ENCODE results near the gene TRH.

The TRH gene

GRCh38 chr3:129974564-129974832 is at the start of gene TRH:
Gene TRH (plus strand): TSS chr3:129974720. CDS start chr3:129975817, 1,097 bp downstream.
- H3K4me1 ChIP-seq (ENCODE audit: insufficient read depth, low read length): no peaks in the 10 kb centered on the region
- peak within 1 kb of the TSS; percentile 53; the same call in 1 of the 2 replicates for H3K9ac ChIP-seq (ENCODE audit: low read depth, low read length)
- no peaks in the 10 kb centered on the region for H3K9me3 ChIP-seq (ENCODE audit: control insufficient read depth, insufficient read depth, low read length)
- H3K36me3 ChIP-seq (ENCODE audit: insufficient read depth, low read length): no peaks in the 10 kb centered on the region

GRCh38 chr3:129927072-129927471 is 47.4 kb upstream of the TRH start:
- Histone ChIP-seq H3K9me3 (ENCODE audit: control insufficient read depth, insufficient read depth, low read length) (peaks cover 17% of the 10 kb centered on the region), H3K36me3 (ENCODE audit: insufficient read depth, low read length) (no peaks in the 10 kb centered on the region), H3K9ac (ENCODE audit: low read depth, low read length) (no peak overlapping the region), H3K4me1 (ENCODE audit: insufficient read depth, low read length) (no peaks in the 10 kb centered on the region)

- no peaks in the 10 kb centered on the region for H3K36me3 ChIP-seq (ENCODE audit: insufficient read depth, low read length)
- peaks cover 17% of the 10 kb centered on the region for H3K9me3 ChIP-seq (ENCODE audit: control insufficient read depth, insufficient read depth, low read length)
- no peak overlapping the region for H3K9ac ChIP-seq (ENCODE audit: low read depth, low read length)
- no peaks in the 10 kb centered on the region for H3K4me1 ChIP-seq (ENCODE audit: insufficient read depth, low read length)
Observed at GRCh38 chr3:129929383-129929782, 45.1 kb upstream of the TRH start.

GRCh38 chr3:129933471-129933870 is 41.0 kb upstream of the TRH start:
- Histone ChIP-seq H3K9me3 (ENCODE audit: control insufficient read depth, insufficient read depth, low read length) (peaks cover 14% of the 10 kb centered on the region), H3K36me3 (ENCODE audit: insufficient read depth, low read length) (no peaks in the 10 kb centered on the region), H3K4me1 (ENCODE audit: insufficient read depth, low read length) (peaks cover 2% of the 10 kb centered on the region; the same call in 1 of the 2 replicates), H3K9ac (ENCODE audit: low read depth, low read length) (no peak overlapping the region)

GRCh38 chr3:129934234-129935123 is 40.0 kb upstream of the TRH start:
- peak overlapping the region; percentile 5; the same call in 1 of the 2 replicates for H3K9ac ChIP-seq (ENCODE audit: low read depth, low read length)

GRCh38 chr3:129936757-129937156 is 37.8 kb upstream of the TRH start:
- Histone ChIP-seq H3K9ac (ENCODE audit: low read depth, low read length) (no peak overlapping the region), H3K36me3 (ENCODE audit: insufficient read depth, low read length) (no peaks in the 10 kb centered on the region), H3K4me1 (ENCODE audit: insufficient read depth, low read length) (peaks cover 2% of the 10 kb centered on the region; the same call in 1 of the 2 replicates)

More at GRCh38 chr3:129934234-129935123, 40.0 kb upstream of the TRH start:
- Histone ChIP-seq H3K4me1 (ENCODE audit: insufficient read depth, low read length) (peaks cover 2% of the 10 kb centered on the region; the same call in 1 of the 2 replicates), H3K9me3 (ENCODE audit: control insufficient read depth, insufficient read depth, low read length) (peaks cover 11% of the 10 kb centered on the region; the same call in 1 of the 2 replicates), H3K36me3 (ENCODE audit: insufficient read depth, low read length) (no peaks in the 10 kb centered on the region)

GRCh38 chr3:129937717-129938116 is 36.8 kb upstream of the TRH start:
- Histone ChIP-seq H3K9ac (ENCODE audit: low read depth, low read length) (no peak overlapping the region), H3K4me1 (ENCODE audit: insufficient read depth, low read length) (peaks cover 2% of the 10 kb centered on the region; the same call in 1 of the 2 replicates), H3K36me3 (ENCODE audit: insufficient read depth, low read length) (no peaks in the 10 kb centered on the region), H3K9me3 (ENCODE audit: control insufficient read depth, insufficient read depth, low read length) (no peaks in the 10 kb centered on the region)

More at GRCh38 chr3:129936757-129937156, 37.8 kb upstream of the TRH start:
- H3K9me3 ChIP-seq (ENCODE audit: control insufficient read depth, insufficient read depth, low read length): 0 out of 2 replicates have a peak, but pooled peaks cover under 1% of the 10 kb centered on the region

GRCh38 chr3:129938140-129938930 is 36.2 kb upstream of the TRH start:
- Histone ChIP-seq H3K9ac (ENCODE audit: low read depth, low read length) (no peak overlapping the region), H3K4me1 (ENCODE audit: insufficient read depth, low read length) (peaks cover 2% of the 10 kb centered on the region; the same call in 1 of the 2 replicates), H3K9me3 (ENCODE audit: control insufficient read depth, insufficient read depth, low read length) (no peaks in the 10 kb centered on the region), H3K36me3 (ENCODE audit: insufficient read depth, low read length) (no peaks in the 10 kb centered on the region)

GRCh38 chr3:129940086-129940485 is 34.4 kb upstream of the TRH start:
- no peaks in the 10 kb centered on the region for H3K36me3 ChIP-seq (ENCODE audit: insufficient read depth, low read length)
- no peaks in the 10 kb centered on the region for H3K9me3 ChIP-seq (ENCODE audit: control insufficient read depth, insufficient read depth, low read length)
- H3K9ac ChIP-seq (ENCODE audit: low read depth, low read length): no peak overlapping the region
- H3K4me1 ChIP-seq (ENCODE audit: insufficient read depth, low read length): peaks cover 2% of the 10 kb centered on the region; the same call in 1 of the 2 replicates

- Histone ChIP-seq H3K4me1 (ENCODE audit: insufficient read depth, low read length) (no peaks in the 10 kb centered on the region), H3K9ac (ENCODE audit: low read depth, low read length) (no peak overlapping the region), H3K36me3 (ENCODE audit: insufficient read depth, low read length) (no peaks in the 10 kb centered on the region)
Observed at GRCh38 chr3:129942296-129942695, 32.2 kb upstream of the TRH start.

GRCh38 chr3:129943020-129943419 is 31.5 kb upstream of the TRH start:
- Histone ChIP-seq H3K36me3 (ENCODE audit: insufficient read depth, low read length) (no peaks in the 10 kb centered on the region), H3K9ac (ENCODE audit: low read depth, low read length) (no peak overlapping the region), H3K9me3 (ENCODE audit: control insufficient read depth, insufficient read depth, low read length) (no peaks in the 10 kb centered on the region), H3K4me1 (ENCODE audit: insufficient read depth, low read length) (no peaks in the 10 kb centered on the region)

More at GRCh38 chr3:129942296-129942695, 32.2 kb upstream of the TRH start:
- H3K9me3 ChIP-seq (ENCODE audit: control insufficient read depth, insufficient read depth, low read length): no peaks in the 10 kb centered on the region

GRCh38 chr3:129944709-129945108 is 29.8 kb upstream of the TRH start:
- Histone ChIP-seq H3K9ac (ENCODE audit: low read depth, low read length) (no peak overlapping the region), H3K36me3 (ENCODE audit: insufficient read depth, low read length) (no peaks in the 10 kb centered on the region), H3K4me1 (ENCODE audit: insufficient read depth, low read length) (no peaks in the 10 kb centered on the region), H3K9me3 (ENCODE audit: control insufficient read depth, insufficient read depth, low read length) (no peaks in the 10 kb centered on the region)

GRCh38 chr3:129947538-129948240 is 26.8 kb upstream of the TRH start:
- H3K4me1 ChIP-seq (ENCODE audit: insufficient read depth, low read length): no peaks in the 10 kb centered on the region
- H3K36me3 ChIP-seq (ENCODE audit: insufficient read depth, low read length): no peaks in the 10 kb centered on the region
- no peaks in the 10 kb centered on the region for H3K9me3 ChIP-seq (ENCODE audit: control insufficient read depth, insufficient read depth, low read length)
- no peak overlapping the region for H3K9ac ChIP-seq (ENCODE audit: low read depth, low read length)
